Stimulated activated CD8-positive, alpha-beta memory T cell treated with anti-CD3 and anti-CD28 coated beads, Interleukin-15, amount 100 ng/mL, for 1 hour (primary cell): ENCODE results near the gene STIM1.
"Not testable (repeated sequence)": the region's sequence is repeated elsewhere in the genome, so short reads cannot be mapped to it uniquely, and the experiment has no call there.

Experiments used
- DNase-seq: peaks from one replicate; pipeline ENCODE4 v3.0.0-alpha.2; 2020; ENCODE audit warnings: low read depth

STIM1 gene

DNA sequence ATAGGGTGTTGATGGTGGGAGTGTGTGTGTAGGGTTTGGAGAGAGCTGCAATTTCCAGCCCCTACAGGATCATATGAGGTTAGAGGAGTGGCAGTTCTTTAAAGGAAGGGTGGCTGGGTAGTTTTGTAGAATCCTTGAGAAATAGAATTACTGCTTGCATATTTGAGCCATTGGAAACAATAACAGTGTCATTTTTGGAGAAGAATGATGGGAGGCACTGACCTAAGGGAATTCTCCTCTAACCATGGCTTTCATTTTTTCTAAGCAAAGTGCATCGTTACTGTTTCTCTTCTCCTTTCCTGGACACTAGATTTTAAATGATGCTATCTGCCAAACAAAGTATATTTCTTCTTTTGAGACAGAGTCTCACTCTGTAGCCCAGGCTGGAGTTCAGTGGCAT lies 172.3 kb downstream of the STIM1 start:
- no peak for DNase-seq

DNA sequence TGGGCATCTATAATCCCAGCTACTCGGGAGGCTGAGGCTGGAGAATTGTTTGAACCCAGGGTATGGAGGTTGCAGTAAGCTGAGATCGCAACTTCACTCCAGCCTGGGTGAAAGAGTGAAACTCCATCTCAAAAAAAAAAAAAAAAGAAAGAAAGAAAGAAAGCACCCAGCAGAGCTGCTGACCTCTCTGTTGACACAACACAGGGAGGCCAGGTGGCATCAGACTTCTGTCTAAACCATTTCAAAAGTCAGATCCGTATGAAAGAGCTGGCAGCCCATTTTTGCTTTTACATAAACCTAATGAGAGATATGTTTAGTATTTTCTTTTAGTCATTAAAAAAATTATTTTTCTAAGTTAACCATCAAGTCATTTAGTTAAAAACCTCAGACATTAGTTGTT lies 174.7 kb downstream of the STIM1 start:
- DNase-seq, result no peak

DNA sequence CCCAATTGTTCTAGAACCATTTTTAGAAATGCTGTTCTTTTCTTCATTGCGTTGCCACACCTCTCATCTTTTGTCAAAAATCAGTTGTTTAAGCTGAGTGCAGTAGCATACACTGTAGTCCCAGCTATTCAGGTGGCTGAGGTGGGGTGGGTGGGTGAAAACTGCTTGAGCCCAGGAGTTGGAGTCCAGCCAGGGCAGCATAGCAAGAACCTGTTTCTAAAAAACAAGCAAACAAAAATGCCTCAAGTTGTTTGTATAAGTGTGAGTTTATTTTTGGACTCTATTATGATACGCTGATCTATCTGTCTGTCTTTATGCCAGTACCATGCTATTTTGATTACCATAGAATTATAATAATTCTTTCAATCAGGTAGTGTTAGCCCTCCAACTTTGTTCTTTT lies 176.6 kb downstream of the STIM1 start:
- DNase-seq, result no peak

DNA sequence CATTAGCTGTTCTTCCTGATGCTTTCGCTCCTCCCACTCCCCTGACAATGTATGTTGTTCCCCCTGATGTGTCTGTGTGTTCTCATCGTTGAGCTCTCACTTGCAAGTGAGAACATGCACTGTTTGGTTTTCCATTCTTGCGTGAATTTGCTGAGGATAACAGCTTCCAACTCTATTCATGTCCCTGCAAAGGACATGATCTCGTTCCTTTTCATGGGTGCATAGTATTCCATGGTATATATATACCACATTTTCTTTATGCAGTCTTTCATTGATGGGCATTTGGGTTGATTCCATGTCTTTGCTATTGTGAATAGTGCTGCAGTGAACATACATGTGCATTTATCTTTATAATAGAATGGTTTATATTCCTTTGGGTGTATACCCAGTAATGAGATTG lies 180.5 kb downstream of the STIM1 start:
- no peak for DNase-seq

DNA sequence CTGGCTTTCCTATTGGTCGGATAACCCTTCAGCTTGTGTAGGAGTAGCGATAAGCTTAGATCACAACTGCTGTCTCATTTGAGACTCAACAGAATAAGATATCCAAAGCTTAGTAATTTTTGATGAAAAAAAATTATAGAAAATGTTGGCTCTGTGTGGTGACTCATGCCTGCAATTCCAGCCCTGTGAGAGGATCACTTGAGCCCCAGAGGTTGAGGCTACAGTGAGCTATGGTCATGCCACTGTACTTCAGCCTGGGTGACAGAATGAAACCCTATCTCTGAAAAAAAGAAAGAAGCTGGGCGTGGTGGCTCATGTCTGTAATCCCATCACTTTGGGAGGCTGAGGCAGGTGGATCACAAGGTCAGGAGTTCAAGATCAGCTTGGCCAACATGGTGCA lies 183.5 kb downstream of the STIM1 start:
- DNase-seq, result no peak

DNA sequence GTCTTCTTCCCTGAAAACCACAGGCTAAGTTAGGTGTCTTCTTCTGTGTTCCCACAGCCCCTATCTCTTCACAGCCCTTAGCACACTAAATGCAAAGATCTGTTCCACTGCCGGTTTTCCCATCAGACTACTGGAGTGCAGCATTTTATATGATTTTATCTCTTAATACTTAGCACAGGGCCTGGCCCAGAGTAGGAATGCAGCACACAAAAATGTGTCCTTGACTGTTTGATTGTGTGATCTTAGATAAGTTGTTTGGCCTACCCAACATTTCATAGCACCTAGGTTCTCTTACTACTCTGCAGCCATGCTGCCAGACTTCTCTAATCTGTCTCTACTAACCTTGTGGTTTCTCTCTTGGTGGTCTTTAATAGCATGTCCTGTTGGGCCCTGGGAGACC lies 185.0 kb downstream of the STIM1 start:
- DNase-seq, result no peak

DNA sequence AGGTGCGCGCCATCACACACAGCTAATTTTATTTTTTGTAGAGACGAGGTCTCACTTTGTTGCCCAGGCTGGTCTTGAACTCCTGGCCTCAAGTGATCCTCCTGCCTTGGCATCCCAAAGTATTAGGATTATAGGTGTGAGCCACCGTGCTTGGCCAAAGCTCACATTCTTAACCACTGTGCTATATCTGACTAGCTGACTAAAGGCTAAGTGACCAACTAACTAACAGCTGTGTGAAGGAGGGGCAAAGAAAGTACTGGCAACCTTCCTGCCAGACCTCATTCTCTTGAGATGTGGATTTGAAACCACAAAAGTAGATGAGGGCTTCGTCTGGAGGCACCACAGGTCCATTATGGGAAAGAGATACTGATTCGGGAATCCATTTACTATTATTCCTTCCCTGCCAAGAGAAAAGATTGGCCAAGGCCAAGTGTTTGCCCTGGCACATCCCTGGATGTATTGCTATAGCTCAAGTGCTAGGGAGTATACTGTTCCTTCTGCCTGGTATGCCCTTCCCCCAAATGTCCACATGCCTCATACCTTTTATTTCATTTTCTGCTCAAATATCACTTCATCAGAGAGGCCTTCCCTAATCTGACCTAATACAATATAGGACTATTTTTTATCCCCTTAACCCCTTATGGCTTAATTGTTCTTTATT lies 186.4 kb downstream of the STIM1 start:
- no peak for DNase-seq

DNA sequence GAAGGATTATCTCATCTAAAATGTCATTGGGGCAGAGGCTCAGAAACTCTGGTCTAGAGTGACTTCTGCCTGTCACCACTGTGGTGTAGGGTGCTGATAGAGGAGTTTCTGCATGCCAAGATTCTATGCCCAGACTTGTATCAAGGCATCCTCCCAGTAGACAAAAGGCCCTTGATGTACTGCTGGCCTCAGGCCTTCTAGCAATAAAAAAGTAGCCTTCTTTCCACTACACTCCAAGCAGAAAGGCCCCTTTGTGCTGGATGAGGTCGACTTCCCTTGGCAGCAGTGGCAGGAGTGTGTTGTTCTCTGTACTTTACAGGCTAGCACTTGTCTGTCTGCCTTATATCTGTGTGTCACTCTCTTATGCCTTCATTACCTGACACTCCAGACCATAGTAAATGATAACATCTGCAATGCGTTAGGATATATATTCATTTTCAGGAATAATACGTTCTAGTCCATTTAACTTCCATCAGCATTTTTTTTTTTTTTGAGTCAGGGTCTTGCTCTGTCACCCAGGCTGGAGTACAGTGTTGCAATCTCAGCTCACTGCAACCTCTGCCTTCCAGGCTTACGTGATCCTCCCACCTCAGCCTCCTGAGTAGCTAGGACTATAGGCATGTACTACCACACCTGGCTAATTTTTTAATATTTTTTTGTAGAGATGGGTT lies 189.6 kb downstream of the STIM1 start:
- no peak for DNase-seq

DNA sequence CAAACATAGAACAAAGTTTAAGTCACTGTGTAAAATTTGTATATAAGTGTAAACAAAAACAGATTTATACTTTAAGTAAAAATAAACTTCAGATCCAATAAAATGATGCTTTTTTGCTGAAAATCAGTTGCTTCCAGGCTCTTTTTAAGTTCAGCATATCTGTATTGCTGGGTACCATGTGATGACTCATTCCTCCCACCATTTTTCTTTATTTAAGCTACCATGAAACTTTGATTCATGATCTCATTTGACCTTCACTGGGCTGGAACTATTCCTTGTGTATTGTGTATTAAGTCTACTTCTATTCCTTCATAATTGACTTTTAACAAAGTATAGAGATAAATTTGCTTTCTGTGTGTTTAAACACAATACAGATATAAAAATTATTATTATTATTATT lies 192.9 kb downstream of the STIM1 start:
- DNase-seq, result no peak

DNA sequence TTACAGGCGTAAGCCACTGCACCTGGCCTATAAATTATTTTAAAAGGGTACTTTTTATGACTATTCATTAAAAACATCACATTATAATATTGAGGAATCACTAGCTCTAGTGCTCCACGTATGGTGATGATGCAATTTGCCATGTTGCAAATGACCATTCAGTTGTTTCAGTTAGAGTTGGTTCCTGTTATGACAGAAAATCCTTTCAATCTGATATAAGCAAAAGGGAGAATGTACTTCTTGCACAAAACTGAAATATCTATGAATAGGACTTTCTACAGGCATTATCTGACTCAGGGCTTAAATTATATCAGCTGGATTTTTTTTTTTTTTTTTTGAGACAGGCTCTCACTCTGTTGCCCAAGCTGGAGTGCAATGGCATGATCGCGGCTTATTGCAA lies 193.5 kb downstream of the STIM1 start:
- no peak for DNase-seq

DNA sequence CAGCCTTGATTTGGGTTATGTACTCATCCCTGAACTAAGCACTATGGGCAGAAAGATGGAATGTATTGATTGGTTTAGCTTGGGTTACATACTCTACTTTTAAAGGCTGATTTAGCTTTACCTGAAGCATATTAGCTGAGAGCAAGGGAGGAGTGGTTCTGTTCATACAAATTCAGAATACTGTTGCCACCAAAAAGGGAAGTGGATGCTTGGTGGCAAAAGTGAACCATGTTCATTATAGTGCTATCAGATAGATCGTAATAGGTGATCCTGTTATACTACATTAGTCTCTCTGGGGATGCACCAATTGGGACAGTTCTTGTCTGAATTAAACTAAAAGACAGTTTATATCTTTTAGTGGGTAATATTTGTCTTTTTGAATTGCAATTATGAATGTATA lies 194.7 kb downstream of the STIM1 start:
- DNase-seq, result no peak

DNA sequence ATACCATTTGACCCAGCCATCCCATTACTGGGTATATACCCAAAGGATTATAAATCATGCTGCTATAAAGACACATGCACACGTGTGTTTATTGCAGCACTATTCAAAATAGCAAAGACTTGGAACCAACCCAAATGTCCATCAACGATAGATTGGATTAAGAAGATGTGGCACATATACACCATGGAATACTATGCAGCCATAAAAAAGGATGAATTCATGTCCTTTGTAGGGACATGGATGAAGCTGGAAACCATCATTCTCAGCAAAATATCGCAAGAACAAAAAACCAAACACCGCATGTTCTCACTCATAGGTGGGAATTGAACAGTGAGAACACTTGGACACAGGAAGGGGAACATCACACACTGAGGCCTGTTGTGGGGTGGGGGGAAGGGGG lies 197.7 kb downstream of the STIM1 start:
- not testable (repeated sequence) for DNase-seq

DNA sequence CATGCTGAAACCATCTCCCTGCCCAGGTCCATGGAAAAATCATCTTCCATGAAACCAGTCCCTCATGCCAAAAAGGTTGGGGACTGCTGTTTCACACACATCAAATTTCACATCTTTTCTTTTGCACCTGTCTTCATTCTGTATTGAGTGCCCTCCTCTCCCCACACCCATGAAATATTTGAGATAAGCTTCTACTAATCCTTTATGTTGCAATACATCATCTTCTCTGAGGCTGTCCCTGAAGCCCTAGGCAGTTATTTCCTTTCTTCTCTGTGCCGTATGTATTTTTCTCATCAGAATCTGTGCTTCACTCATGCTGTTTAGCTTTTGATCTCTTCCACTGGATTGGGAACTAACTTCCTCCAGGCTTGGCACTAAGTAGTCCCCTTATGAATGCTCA lies 199.2 kb downstream of the STIM1 start:
- no peak for DNase-seq

DNA sequence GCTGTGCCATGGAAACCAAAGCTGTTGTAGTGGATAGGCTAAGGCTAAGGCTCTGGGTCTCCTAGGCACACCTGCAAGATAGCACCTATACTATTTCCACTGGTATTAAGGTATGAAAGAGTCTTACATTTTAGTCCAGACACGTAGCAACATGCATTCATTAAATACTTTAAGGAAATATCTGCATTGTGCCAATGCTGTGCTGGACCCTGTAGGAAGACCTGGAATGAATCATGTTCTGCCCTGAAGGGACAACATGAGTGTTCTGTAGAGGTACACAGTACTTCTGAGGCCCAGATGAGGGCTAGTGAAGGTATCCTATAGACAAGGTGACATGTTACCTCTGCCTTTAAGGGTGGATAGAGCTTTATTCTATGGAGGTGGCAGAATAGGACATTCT lies 204.0 kb downstream of the STIM1 start:
- DNase-seq, result no peak

DNA sequence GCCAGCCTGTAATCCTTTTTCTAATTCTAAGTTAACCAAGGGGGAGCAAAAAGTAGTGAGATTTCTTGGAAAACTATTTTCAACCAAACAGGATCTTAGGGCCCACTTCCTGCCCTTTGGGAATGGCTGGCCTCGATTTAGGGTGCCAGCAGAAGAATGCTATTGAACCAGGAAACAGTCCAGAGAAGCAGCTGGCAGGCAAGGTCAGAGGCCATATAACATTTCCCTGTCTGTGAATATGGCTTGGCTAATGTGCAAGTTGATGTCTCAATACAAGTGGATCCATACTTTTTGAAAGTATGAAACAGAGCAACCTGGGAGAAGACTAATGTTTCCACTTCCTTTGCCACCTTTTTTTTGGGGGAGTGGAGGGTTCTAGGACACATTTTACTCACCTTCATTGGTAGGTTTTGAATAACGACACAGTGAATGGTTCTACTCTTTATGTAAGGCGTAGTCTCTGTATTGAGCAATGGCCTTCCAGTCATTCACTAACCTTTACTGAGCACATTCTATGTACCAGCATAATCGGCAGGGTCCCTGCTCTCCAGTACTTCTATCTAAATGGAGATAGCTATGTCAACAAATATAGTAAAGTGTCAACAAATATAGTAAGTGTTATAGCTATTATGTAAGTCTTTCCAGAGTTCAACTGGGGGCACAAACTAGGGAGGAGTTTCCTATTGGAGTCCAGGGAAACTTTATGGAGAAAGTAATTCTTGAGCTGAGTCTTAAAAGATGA lies 204.9 kb downstream of the STIM1 start:
- DNase-seq, result no peak

DNA sequence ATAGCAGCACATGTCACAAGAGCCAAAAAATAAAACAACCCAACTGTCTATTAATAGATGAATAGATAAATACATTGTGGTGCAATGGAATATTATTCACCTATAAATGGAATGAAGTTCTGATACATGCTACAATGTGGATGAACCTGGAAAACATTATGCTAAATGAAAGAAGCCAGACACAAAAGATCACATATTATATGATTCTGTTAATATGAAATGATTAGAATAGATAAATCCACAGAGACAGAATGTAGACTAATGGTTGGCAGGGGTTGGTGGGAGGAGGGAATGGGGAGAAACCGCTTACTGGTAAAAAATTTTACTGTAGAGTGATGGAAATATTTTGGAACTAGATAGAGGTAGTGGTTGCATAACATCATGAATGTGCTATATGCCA lies 206.2 kb downstream of the STIM1 start:
- DNase-seq, result no peak

DNA sequence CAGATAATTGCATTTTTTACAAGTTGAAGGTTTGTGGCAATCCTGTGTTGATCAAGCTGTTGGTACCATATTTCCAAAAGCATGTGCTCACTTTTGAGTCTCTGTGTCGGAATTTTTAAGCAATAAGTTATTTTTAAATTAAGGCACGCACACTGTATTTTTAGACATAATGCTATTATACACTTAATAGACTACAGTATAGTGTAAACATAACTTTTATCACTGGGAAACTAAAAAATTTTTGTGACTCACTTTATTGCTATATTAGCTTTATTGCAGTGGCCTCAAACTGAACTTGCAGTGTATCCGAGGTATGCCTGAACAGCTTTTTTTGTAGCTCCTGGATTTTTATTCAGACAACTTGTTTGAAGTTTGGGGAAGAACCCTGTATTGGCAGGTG lies 207.9 kb downstream of the STIM1 start:
- no peak for DNase-seq

DNA sequence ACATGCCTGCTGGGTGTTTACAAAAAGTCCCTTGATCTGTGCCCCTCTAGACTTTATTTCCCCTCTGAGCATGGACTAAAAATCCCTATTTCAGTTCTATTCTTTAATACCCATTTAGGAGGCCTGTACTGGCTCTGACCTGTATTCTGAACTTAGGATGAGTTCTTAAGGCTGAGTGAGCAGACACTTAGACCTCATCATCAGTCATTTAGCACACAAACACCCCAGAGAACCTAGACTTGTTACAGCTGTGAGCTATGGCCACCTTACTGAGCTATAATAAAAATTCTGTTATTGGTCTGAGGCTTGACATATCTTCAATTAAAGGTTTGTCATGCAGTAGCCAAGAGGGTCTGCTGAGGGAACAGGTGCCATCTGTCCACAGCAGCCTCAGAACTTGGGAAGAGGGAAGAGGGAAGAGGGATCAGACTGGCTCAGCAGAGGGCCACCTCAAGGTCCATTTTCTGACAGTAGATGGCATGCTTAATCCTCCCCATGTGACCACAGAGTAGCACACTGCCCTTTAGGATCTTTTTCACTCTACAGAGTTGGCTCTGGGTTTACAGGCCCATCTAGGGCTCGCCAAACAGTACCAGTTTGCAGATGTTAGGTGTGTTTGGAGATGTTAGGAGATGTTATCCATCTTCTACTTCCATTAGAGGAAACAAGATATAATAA lies 209.0 kb downstream of the STIM1 start:
- no peak for DNase-seq

DNA sequence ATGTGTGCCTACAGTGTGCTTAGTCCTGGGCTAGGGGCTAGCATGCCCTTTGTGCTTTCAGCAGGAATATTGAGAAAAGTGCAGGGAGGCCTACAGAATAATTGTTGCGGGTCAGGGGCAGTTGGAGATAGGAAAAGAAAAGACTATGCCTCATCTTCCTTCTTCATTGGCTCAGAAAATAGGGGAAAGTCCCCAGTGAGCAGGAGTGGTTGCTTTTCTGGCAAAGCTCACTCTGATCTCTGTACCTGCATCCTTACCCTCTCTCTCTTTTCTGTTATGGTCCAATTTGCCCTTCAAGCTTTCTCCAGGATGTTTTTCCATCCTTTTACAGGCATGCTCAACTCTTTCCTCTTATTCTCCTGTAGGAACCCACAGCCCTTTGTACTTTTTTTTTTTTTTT lies 209.6 kb downstream of the STIM1 start:
- no peak for DNase-seq

DNA sequence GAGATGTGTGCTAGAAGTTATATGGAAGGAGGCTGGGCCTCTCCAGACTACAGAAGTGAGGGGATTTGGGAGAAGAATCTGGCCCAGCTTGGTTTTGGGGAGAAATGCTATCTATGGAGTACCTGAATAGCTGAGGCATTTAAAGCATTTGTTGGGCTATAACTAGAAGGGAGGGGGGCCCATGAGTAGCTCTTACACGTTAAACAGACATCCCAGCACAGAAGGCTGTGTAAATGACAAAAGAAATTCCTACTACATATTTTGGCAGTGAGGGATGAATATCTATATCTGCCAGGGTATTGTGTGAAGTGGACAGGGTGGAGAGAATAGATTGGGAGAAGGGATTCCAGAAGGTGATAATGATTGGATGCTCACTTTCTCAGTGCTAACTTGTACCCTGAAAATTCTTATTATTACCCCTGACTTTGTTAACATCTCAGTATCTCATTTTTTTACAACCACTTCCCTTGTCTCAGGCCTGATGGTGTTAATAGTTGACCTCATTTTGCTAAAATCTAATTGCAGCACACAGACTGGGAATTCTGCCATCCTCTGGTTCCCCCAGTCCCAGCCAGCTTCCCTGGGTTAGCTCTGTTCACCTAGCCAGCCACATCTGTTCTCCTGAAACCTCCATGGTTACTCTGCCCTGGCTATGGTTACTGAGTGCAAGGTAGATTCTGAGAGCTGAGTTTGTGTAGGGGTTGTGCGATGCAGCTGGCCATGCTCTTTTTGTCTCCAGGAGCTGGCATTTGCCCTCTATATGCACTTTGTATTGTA lies 210.3 kb downstream of the STIM1 start:
- no peak for DNase-seq

DNA sequence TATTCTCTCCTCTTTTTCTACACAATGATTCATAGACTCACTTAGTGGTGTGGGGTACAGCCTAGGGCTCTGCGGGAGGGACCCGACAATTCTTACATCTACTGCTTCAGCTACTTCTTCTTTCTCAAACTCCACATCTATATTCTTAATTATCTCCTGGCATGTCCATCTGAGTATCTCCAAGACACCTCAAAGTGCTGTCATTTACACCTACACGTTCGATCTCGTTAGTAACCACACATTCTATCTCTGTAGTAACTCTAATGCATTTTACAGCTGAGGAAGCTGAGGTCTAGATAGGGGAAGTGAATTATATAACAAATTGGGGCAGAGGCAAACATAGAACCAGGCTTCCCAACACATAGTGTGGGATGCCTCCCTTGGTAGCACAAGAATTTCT lies 211.4 kb downstream of the STIM1 start:
- DNase-seq, result no peak

DNA sequence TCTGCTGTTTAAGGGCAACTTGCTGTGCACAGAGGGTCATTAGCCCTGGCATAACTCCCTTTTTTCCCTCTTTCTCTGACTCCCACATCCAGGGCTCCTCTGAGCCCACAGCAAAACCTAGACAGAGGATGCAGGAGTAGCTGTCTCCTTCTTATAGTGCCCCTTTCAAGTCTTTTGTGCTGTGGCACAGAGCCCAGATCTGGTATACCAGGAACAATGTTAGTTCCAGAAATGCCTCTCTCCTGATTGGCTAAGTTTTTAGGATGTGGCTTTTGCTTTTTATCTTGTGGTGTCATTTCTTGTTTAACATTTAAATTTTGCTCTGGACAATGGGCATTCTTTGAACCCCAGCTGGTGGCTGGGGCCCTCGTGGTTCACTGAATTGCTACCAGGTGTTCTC lies 213.5 kb downstream of the STIM1 start:
- no peak for DNase-seq
